Stimulated activated CD8-positive, alpha-beta memory T cell treated with anti-CD3 and anti-CD28 coated beads, Interleukin-4, amount 100 ng/mL, for 48 hours (primary cell): ENCODE data around the gene SETMAR.

Experiments
- DNase-seq: peaks from one replicate; pipeline ENCODE4 v3.0.0-alpha.2; 2020

SETMAR gene

DNA sequence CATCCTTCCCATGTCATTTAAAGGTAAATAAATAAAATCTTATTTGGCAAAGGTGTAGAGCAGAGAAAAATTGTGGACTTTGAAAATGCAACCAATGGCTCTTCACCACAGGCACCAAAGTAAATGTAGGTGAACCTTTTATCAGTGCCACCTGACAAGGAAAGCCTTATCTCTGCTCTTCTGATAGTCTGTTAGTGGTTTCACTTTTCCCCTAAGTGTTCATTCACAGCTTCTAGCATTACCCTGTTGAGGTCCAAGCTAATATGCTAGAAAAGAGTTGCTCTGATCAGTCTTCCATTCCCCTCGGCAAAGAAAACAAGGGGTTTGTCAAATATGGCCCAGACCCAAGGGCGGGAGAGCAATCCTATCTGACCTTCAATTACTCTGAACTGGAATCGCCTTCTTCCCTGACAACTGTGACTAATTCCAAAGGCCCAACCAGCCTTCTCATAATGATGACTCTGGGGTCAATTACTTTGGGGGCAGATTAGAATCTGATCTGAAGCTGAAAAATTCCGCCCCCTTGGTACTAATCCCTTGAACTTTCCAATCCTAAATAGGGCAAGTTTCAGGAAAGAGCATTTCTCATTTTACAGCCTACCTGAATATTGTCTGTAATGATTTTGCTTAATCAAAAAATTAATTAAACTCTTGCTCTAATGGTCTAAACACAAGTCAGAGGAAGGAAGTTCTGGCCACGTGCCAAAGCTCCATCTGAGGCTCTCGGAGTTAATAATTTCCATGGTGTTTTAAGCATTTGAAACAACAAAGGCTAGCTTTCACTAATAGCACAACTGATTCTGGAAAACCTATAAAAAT is 52.4 kb downstream of the SETMAR start:
- DNase-seq: no peak

DNA sequence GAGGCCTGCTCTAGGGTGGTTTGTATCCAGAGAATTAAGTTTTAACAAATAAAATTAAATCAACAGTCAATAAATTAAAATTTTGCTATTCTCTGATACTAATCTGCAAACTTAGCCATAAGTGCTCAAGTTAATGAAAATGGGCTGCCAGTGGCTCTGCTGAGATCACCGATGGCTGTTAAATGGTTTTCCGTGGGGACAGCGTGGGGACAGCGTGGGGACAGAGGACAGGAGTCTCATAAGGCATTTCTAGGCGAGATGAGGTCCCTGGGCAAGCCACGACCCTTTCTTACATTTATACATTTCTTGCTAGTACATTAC is 53.0 kb downstream of the SETMAR start:
- DNase-seq: no peak

DNA sequence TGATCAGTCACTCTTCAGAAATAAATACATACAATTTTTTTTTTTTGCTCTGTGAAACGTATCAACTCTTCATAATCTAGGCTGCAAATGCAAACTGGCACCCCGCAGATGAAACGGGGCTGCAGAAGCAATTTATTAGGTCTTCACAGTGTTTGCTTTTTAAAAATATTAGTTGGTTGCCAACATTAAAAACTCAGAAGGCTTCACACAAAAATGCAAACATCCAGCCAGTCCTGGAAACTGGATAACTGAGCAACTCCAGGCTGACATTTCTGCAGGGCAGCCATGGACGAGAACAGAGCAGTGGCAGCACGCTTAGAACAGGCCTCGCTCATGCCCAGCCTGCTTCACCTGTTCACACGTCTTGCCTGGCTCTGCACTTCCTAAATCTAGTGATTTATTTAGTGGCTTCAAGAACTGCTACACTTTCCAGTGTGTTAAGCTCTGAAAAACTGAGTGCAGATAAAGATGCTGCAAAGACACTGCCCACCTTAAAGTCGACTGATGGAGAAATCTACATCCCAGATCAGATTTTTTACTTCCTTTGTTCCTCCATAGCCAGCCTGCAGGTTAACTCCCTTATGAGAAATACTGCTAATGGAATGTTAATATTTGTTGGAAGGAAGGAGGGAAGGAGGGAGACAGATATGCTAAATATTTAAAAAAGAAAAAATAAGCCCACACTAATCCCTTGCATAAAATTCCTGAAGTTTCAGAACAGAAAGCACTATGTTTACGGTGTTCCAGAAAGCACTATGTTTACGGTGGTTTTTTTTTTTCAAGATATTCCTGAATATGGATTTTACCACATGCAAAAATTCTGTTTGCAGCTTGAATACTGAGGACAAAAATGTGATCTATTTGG is 53.6 kb downstream of the SETMAR start:
- DNase-seq: no peak

DNA sequence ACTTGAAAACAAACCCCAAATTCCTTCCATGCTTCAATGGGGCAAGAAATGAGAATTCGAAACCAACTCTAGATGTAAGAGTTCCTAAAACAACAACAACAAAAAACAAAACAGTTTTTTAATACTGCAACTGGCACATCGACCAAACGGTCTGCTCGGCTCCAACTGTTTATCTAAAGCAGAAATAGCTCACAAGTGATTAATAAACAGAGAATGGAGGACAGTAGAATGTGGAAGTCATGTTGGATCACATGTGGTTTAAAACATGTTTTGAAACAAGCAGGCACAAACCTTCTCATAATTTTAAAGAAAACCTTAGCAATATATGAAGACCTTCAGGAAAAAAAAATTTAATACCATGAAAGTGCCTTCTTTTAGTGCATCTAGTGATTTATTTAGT is 55.1 kb downstream of the SETMAR start:
- no peak for DNase-seq

DNA sequence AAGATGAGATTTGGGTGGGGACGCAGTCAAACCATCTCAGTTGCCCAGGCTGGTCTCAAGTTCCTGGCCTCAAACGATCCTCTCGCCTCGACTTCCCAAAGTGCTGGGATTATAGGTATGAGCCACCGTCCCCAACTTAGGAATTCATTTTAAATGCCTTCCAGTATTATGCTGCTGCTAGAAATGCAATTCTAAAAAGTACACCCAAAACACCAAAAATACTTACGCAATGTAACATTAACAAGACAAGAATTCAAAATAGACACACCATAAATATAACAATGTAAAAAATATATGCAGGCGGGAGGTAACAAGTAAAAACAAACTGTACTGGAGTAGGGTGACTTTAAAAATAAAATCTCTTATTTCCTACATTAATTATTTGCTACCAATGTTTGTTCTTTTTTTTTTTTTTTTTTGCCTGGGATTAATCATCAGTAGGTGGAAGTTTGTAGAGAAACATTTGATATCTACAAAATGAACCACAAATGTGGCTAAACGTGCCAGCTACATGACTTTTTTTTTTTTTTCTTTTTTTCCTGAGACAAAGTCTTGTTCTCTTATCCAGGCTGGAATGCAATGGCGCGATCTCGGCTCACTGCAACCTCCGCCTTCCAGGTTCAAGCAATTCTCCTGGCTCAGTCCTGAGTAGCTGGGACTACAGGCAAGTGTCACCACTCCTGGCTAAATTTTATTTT is 56.8 kb downstream of the SETMAR start:
- DNase-seq: no peak

DNA sequence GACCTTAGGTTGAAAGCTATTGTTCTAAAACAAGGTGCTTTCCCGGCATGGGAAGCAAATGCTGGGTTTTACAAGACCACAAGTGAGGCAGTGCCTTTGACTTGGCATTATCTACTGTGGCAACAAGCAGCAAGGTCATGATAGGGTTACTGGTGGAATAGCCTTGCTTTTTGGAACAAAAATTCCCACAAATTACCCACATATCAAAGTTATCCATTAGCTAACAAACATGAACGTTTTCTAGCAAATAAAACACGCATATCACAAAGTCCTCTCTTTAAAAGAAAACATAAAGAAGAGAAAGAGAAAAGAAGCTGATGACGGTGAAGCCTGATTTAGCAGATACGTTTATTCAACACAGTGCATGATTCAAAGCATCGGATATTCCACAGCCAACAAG is 57.6 kb downstream of the SETMAR start:
- DNase-seq: no peak

DNA sequence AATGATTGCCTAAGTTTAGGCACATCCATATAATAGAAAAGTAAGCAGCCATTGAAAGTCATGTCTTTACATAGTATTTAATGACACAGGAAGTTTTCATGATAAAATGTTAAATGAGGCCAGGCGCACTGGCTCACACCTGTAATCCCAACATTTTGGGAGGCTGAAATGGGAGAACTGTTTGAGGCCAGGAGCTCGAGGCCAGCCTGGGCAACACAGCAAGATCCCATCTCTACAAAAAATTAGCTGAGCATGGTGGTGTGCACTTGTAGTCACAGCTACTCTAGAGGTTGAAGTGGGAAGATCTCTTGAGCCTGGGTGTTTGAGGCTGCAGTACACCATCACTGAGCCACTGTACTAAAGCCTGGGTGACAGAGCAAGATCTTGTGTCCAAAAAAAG is 59.4 kb downstream of the SETMAR start:
- DNase-seq: no peak
